Measurements from ENCODE around the gene GALNT9. TPM values are rescaled to one million over a fixed set of nuclear protein-coding genes. Genes with fewer than 3 reads are reported as not detected.

GALNT9 gene
- total RNA-seq, 1 experiment from 2014 or later, result 2.6 TPM

- CTCF ChIA-PET, result interaction anchor here (1.3 kb wide), 2 partner anchors 29 to 65 kb away, joined by 5 to 33 read pairs; no protein-coding TSS in a partner anchor
These were observed 110.9 kb downstream of the GALNT9 start for GRCh38 chr12:132218527-132218875.

More at GRCh38 chr12:132218527-132218875, 110.9 kb downstream of the GALNT9 start:
- Histone ChIP-seq H3K27me3 (ENCODE audit: insufficient read depth, low read length) (peaks cover 8% of the 10 kb centered on the region; the same call in 1 of the 2 replicates), H3K36me3 (ENCODE audit: control insufficient read depth in 1 of 2, insufficient read depth in 2 of 2, low read length in 2 of 2) (no peaks in the 10 kb centered on the region), H3K4me1 (ENCODE audit: control insufficient read depth in 1 of 2, insufficient read depth in 2 of 2, low read length in 2 of 2) (peaks cover 9 to 33% of the 10 kb centered on the region in 2 experiments; a peak in 3 of 4 replicates), H2AFZ (ENCODE audit: low read depth, low read length, poor library complexity, severe bottlenecking) (peak overlapping the region; percentile 14), H3K79me2 (ENCODE audit: insufficient read depth, low read length) (no peaks in the 10 kb centered on the region), H3K9me3 (ENCODE audit: control insufficient read depth in 1 of 2, insufficient read depth in 1 of 2, low read depth in 1 of 2, low read length in 2 of 2) (no peaks in the 10 kb centered on the region), H3K4me2 (ENCODE audit: low read length) (peak overlapping the region; percentile 64), H4K20me1 (ENCODE audit: insufficient read depth) (no peaks in the 10 kb centered on the region), H3K4me3 (replicated peaks in 1 of 2; ENCODE audit: low read depth in 1 of 2, low read length in 2 of 2) (no peak overlapping the region), H3K9me2 (ENCODE audit: insufficient read depth) (no peaks in the 10 kb centered on the region), H3K27ac (ENCODE audit: low read depth, low read length) (no peak overlapping the region), H3K9ac (ENCODE audit: low read length) (no peak overlapping the region)
- TF ChIP-seq POLR2A (IDR thresholded peaks at IDR 0.05; ENCODE audit: borderline replicate concordance, extremely low read depth, insufficient read depth, insufficient read length), result no peak
- no peak for TF ChIP-seq POLR2AphosphoS5 (IDR thresholded peaks at IDR 0.05; ENCODE audit: low read depth, low read length)
- TF ChIP-seq YY1 (IDR thresholded peaks at IDR 0.05; ENCODE audit: extremely low read depth, insufficient replicate concordance, low read depth, low read length), result no peak
- no peak for TF ChIP-seq JUND (IDR thresholded peaks at IDR 0.05)
- TF ChIP-seq SP1 (IDR thresholded peaks at IDR 0.05; ENCODE audit: low read depth), result no peak
- no peak for TF ChIP-seq CBX3 (IDR thresholded peaks at IDR 0.05; ENCODE audit: low read depth)
- no peak for TF ChIP-seq SIN3A (IDR thresholded peaks at IDR 0.05; ENCODE audit: low read depth)
- TF ChIP-seq ELF1 (IDR thresholded peaks at IDR 0.05; ENCODE audit: borderline replicate concordance, low read depth), result no peak
- no peak for TF ChIP-seq REST (IDR thresholded peaks at IDR 0.05; ENCODE audit: low read depth)
- TF ChIP-seq CTCF (IDR thresholded peaks at IDR 0.05 in 2 of 3, conservative IDR thresholded peaks at IDR 0.05 in 1 of 3; ENCODE audit: borderline replicate concordance in 1 of 3, insufficient read depth in 1 of 3, low read depth in 2 of 3, low read length in 2 of 3), result no peak
- BruUV-seq (replicated peaks), result no TSS peak
- ChIA-PET POLR2A (no interaction called here), RAD21 (ENCODE audit: low non-redundant PET in 1 of 2, low total read pairs in 2 of 2, uncharacterized antibody in 2 of 2, unreplicated experiment in 2 of 2) (no interaction called here)
- DNase-seq (ENCODE audit: low read depth, low spot score) (no peak), ATAC-seq (no peak)
- intact Hi-C loops (cut with micrococcal nuclease), result loop anchor here (2.0 kb wide), 1 partner anchor 64 kb away; no protein-coding TSS in a partner anchor

Measured in HCT116 (cell line).